Suprapubic skin (tissue), 4 donors: ENCODE data around the gene MISP. TPM values are rescaled to one million over a fixed set of nuclear protein-coding genes. Genes with fewer than 3 reads are reported as not detected.

Experiments used
- DNase-seq, 2 donors: peaks; one replicate each; pipeline ENCODE4 v3.0.0-alpha.2; 2019; ENCODE audit warnings: low spot score in 2 of 2
- H3K27ac ChIP-seq: fragments of 200-600 bp; sonication (generic); one replicate; pipeline ENCODE4 v1.5.1; 2019
- H3K27me3 ChIP-seq: fragments of 200-600 bp; sonication (generic); one replicate; pipeline ENCODE4 v1.5.1; 2019
- H3K36me3 ChIP-seq: fragments of 200-600 bp; sonication (generic); one replicate; pipeline ENCODE4 v1.5.1; 2019
- H3K4me1 ChIP-seq: fragments of 200-600 bp; sonication (generic); one replicate; pipeline ENCODE4 v1.5.1; 2019
- H3K4me3 ChIP-seq: fragments of 200-600 bp; sonication (generic); one replicate; pipeline ENCODE4 v1.5.1; 2019; ENCODE audit warnings: mild to moderate bottlenecking
- H3K9me3 ChIP-seq: fragments of 200-600 bp; sonication (generic); one replicate; pipeline ENCODE4 v1.5.1; 2019
- CTCF ChIP-seq, 2 donors: fragments of 200-600 bp in 1 of 2; fragments of 450-650 bp in 1 of 2; sonication (generic) in 1 of 2; IDR thresholded peaks; one replicate each; pipeline ENCODE4 v1.5.1; 2016 to 2019; ENCODE audit warnings: antibody characterized with exemption in 2 of 2, mild to moderate bottlenecking in 1 of 2, moderate library complexity in 1 of 2
- EP300 ChIP-seq: sonication (generic); formaldehyde crosslinking; IDR thresholded peaks from one replicate; pipeline ENCODE4 v1.6.1; 2017; ENCODE audit warnings: antibody characterized with exemption
- POLR2A ChIP-seq, 2 donors: fragments of 450-650 bp; IDR thresholded peaks; one replicate each; pipeline ENCODE4 v1.6.1; 2017; ENCODE audit warnings: antibody characterized with exemption in 2 of 2, mild to moderate bottlenecking in 2 of 2, moderate library complexity in 2 of 2
- POLR2AphosphoS5 ChIP-seq, 3 donors: sonication (generic); formaldehyde crosslinking; IDR thresholded peaks; one replicate each; pipeline ENCODE4 v1.6.1; 2017; ENCODE audit warnings: antibody characterized with exemption in 3 of 3
- WGBS: methylation state at CpG from one replicate; pipeline ENCODE4 v1.1.5; 2018; 5-methylcytosine and 5-hydroxymethylcytosine counted together
- total RNA-seq, 4 donors: library from RNA; depleted of rRNA; stranded (reverse); fragments of >200 nt; gene quantifications; one replicate each; pipeline ENCODE4 v1.1.0, GENCODE V29; 2016

MISP gene
- total RNA-seq, 4 donors from 2014 or later, result 0.60 to 6.5 (median 2.0) TPM; not detected in 1

GRCh38 chr19:782185-782877 lies 31.4 kb downstream of the MISP start:
- DNase-seq, result peak in 1 of 2 donors; percentile 73
- Histone ChIP-seq H3K4me3 (peak overlapping the region; percentile 36), H3K27ac (peak overlapping the region; percentile 67), H3K36me3 (no peaks in the 10 kb centered on the region), H3K4me1 (peaks cover 42% of the 10 kb centered on the region), H3K9me3 (no peaks in the 10 kb centered on the region), H3K27me3 (no peaks in the 10 kb centered on the region)
- WGBS, result 11% methylated on average over 20 of the region's 29 CpGs
- TF ChIP-seq CTCF (IDR thresholded peaks at IDR 0.05) (no peak), POLR2A (IDR thresholded peaks at IDR 0.05) (no peak)

GRCh38 chr19:782878-783668 lies 32.2 kb downstream of the MISP start:
- TF ChIP-seq EP300, result no peak
- no peak for TF ChIP-seq CTCF (IDR thresholded peaks at IDR 0.05)
- TF ChIP-seq POLR2A (IDR thresholded peaks at IDR 0.05), result no peak
- no peak for TF ChIP-seq POLR2AphosphoS5 (IDR thresholded peaks at IDR 0.05)
- peaks cover 40% of the 10 kb centered on the region for H3K4me1 ChIP-seq
- no peak for DNase-seq
- no peaks in the 10 kb centered on the region for H3K36me3 ChIP-seq
- peak overlapping the region; percentile 67 for H3K27ac ChIP-seq
- no peaks in the 10 kb centered on the region for H3K9me3 ChIP-seq
- H3K27me3 ChIP-seq, result no peaks in the 10 kb centered on the region
- WGBS, result 50% methylated on average over 30 of the region's 30 CpGs
- H3K4me3 ChIP-seq, result peak overlapping the region; percentile 36

- no peaks in the 10 kb centered on the region for H3K27me3 ChIP-seq
- H3K4me1 ChIP-seq, result peaks cover 41% of the 10 kb centered on the region
- H3K4me3 ChIP-seq, result no peak overlapping the region
- 69% methylated on average over 11 of the region's 13 CpGs for WGBS
- TF ChIP-seq POLR2A (IDR thresholded peaks at IDR 0.05), result no peak
- no peak for DNase-seq
- H3K27ac ChIP-seq, result no peak overlapping the region
- no peaks in the 10 kb centered on the region for H3K36me3 ChIP-seq
- H3K9me3 ChIP-seq, result no peaks in the 10 kb centered on the region
Measured at GRCh38 chr19:784541-784940, 33.6 kb downstream of the MISP start.

- H3K36me3 ChIP-seq, result no peaks in the 10 kb centered on the region
- 90% methylated on average over 13 of the region's 16 CpGs for WGBS
- H3K9me3 ChIP-seq, result no peaks in the 10 kb centered on the region
- peaks cover 43% of the 10 kb centered on the region for H3K4me1 ChIP-seq
- no peak for TF ChIP-seq CTCF (IDR thresholded peaks at IDR 0.05)
- no peak overlapping the region for H3K4me3 ChIP-seq
- H3K27ac ChIP-seq, result no peak overlapping the region
- no peaks in the 10 kb centered on the region for H3K27me3 ChIP-seq
- DNase-seq, result no peak
Measured at GRCh38 chr19:787536-787935, 36.6 kb downstream of the MISP start.

- no peak for TF ChIP-seq POLR2AphosphoS5 (IDR thresholded peaks at IDR 0.05)
- TF ChIP-seq EP300, result no peak
- TF ChIP-seq CTCF (IDR thresholded peaks at IDR 0.05), result no peak
- TF ChIP-seq POLR2A (IDR thresholded peaks at IDR 0.05), result no peak
- DNase-seq, result no peak
- H3K27ac ChIP-seq, result peak overlapping the region; percentile 81
Measured at GRCh38 chr19:788686-788982, 37.7 kb downstream of the MISP start.

More at GRCh38 chr19:788686-788982, 37.7 kb downstream of the MISP start:
- no peaks in the 10 kb centered on the region for H3K27me3 ChIP-seq
- peak overlapping the region; percentile 6 for H3K4me3 ChIP-seq
- no peaks in the 10 kb centered on the region for H3K36me3 ChIP-seq
- no peaks in the 10 kb centered on the region for H3K9me3 ChIP-seq
- H3K4me1 ChIP-seq, result peaks cover 36% of the 10 kb centered on the region
- 65% methylated on average over 9 of the region's 11 CpGs for WGBS
